ENCODE measurements around the gene MPZL2. TPM values are rescaled to one million over a fixed set of nuclear protein-coding genes. Genes with fewer than 3 reads are reported as not detected.

The MPZL2 gene
- polyA plus RNA-seq, 1 donor from 2014 or later: not detected

- H4K20me1 ChIP-seq (ENCODE audit: insufficient read depth): no peaks in the 10 kb centered on the region
- H3K27me3 ChIP-seq (ENCODE audit: insufficient read depth, low read depth, low read length): no peaks in the 10 kb centered on the region
- no peak overlapping the region for H3K9ac ChIP-seq (ENCODE audit: low read length)
- H3K4me3 ChIP-seq (ENCODE audit: low read length): no peak overlapping the region
- TF ChIP-seq CTCF (IDR thresholded peaks at IDR 0.05; ENCODE audit: poor library complexity, severe bottlenecking) (no peak), EP300 (conservative IDR thresholded peaks at IDR 0.05; ENCODE audit: poor library complexity, severe bottlenecking) (no peak)
- no peak overlapping the region for H2AFZ ChIP-seq (ENCODE audit: low read depth, low read length)
- no peaks in the 10 kb centered on the region for H3K79me2 ChIP-seq (replicated peaks; ENCODE audit: insufficient read depth, low read length)
- no peak overlapping the region for H3K4me2 ChIP-seq (ENCODE audit: low read length)
- H3F3A ChIP-seq (ENCODE audit: insufficient read depth, low read length, poor library complexity, severe bottlenecking): no peaks in the 10 kb centered on the region
- H3K27ac ChIP-seq (ENCODE audit: low read length): no peak overlapping the region
- H3K9me3 ChIP-seq (ENCODE audit: low read length): no peaks in the 10 kb centered on the region
- no peaks in the 10 kb centered on the region for H3K36me3 ChIP-seq (ENCODE audit: insufficient read depth, low read length)
- no peaks in the 10 kb centered on the region for H3K9me2 ChIP-seq (ENCODE audit: insufficient read depth, low read length)
Measured at GRCh38 chr11:118205606-118206378, 58.3 kb downstream of the MPZL2 start.

Small RNAs within 50 kb of the gene (small RNA-seq; reads per million reads assigned to genes)
- 0 reads per million in 3 experiments for gene HSPE1P18

Other genes starting within 250 kb of the MPZL2 start
- not detected in 2 replicates for gene TMPRSS4, start 187.2 kb downstream of the MPZL2 start, polyA plus RNA-seq
- gene SMIM35, start 177.3 kb downstream of the MPZL2 start, polyA plus RNA-seq: 0.12 TPM in 1 of 2 replicates, not detected in the other
- gene SCN4B, start 111.5 kb downstream of the MPZL2 start, polyA plus RNA-seq: 0.61 and 0.92 TPM in 2 replicates
- 1.0 and 1.1 TPM in 2 replicates for gene SCN2B, start 87.7 kb downstream of the MPZL2 start, polyA plus RNA-seq
- gene JAML, start 39.3 kb downstream of the MPZL2 start, polyA plus RNA-seq: 0.28 TPM in 1 of 2 replicates, not detected in the other
- 3.6 and 5.4 TPM in 2 replicates for gene MPZL3, start 11.9 kb downstream of the MPZL2 start, polyA plus RNA-seq
- not detected in 2 replicates for gene CD3E, start 40.4 kb upstream of the MPZL2 start, polyA plus RNA-seq
- not detected in 2 replicates for gene CD3D, start 78.4 kb upstream of the MPZL2 start, polyA plus RNA-seq
- gene CD3G, start 80.0 kb upstream of the MPZL2 start, polyA plus RNA-seq: not detected in 2 replicates
- 33.0 and 36.9 TPM in 2 replicates for gene UBE4A, start 95.3 kb upstream of the MPZL2 start, polyA plus RNA-seq
- 107 and 153 TPM in 2 replicates for gene ATP5MG, start 137.3 kb upstream of the MPZL2 start, polyA plus RNA-seq
- gene KMT2A, start 172.2 kb upstream of the MPZL2 start, polyA plus RNA-seq: 16.7 and 24.2 TPM in 2 replicates